ENCODE measurements around the gene USH1G.
A peak's percentile ranks its signal among the peaks of the same experiment; 100 is the strongest.
"Not testable (repeated sequence)": the region's sequence is repeated elsewhere in the genome, so short reads cannot be mapped to it uniquely, and the experiment has no call there.

The USH1G gene

GRCh38 chr17:74922694-74923537 lies at the start of gene USH1G:
Gene USH1G, minus strand, starts transcription at chr17:74923255. Its CDS starts 182 bp downstream, at chr17:74923073.
- no peak for DNase-seq (ENCODE audit: low read depth)

- DNase-seq (ENCODE audit: low read depth) = no peak
Measured at GRCh38 chr17:74972107-74972972, 49.3 kb upstream of the USH1G start, which contains the start of gene HID1. Gene HID1, minus strand, starts transcription at chr17:74972759. Its CDS starts 103 bp downstream, at chr17:74972656.

- no peak for DNase-seq (ENCODE audit: low read depth)
Measured at GRCh38 chr17:74971842-74972106, 48.7 kb upstream of the USH1G start.

GRCh38 chr17:74971069-74971841 lies 48.2 kb upstream of the USH1G start:
- DNase-seq (ENCODE audit: low read depth) = no peak

- DNase-seq (ENCODE audit: low read depth) = no peak
Measured at GRCh38 chr17:74970395-74970794, 47.3 kb upstream of the USH1G start.

GRCh38 chr17:74969501-74969900 lies 46.4 kb upstream of the USH1G start:
- not testable (repeated sequence) for DNase-seq (ENCODE audit: low read depth)

- no peak for DNase-seq (ENCODE audit: low read depth)
Measured at GRCh38 chr17:74968361-74968780, 45.3 kb upstream of the USH1G start.

GRCh38 chr17:74964988-74965622 lies 42.0 kb upstream of the USH1G start:
- DNase-seq (ENCODE audit: low read depth) = no peak

- no peak for DNase-seq (ENCODE audit: low read depth)
Measured at GRCh38 chr17:74964246-74964761, 41.2 kb upstream of the USH1G start.

- no peak for DNase-seq (ENCODE audit: low read depth)
Measured at GRCh38 chr17:74963656-74964055, 40.6 kb upstream of the USH1G start.

GRCh38 chr17:74962622-74963394 lies 39.8 kb upstream of the USH1G start:
- DNase-seq (ENCODE audit: low read depth) = no peak

GRCh38 chr17:74961657-74962350 lies 38.7 kb upstream of the USH1G start:
- DNase-seq (ENCODE audit: low read depth) = peak; percentile 77

- DNase-seq (ENCODE audit: low read depth) = peak; percentile 26
Measured at GRCh38 chr17:74960570-74961342, 37.7 kb upstream of the USH1G start.

GRCh38 chr17:74959826-74960515 lies 36.9 kb upstream of the USH1G start:
- peak; percentile 55 for DNase-seq (ENCODE audit: low read depth)

GRCh38 chr17:74957935-74958740 lies 35.1 kb upstream of the USH1G start:
- DNase-seq (ENCODE audit: low read depth) = peak; percentile 33

GRCh38 chr17:74956093-74956492 lies 33.0 kb upstream of the USH1G start:
- DNase-seq (ENCODE audit: low read depth) = no peak

- no peak for DNase-seq (ENCODE audit: low read depth)
Measured at GRCh38 chr17:74954665-74955421, 31.8 kb upstream of the USH1G start.
